AG10803 (cell line): ENCODE results near the gene KCNIP2.

Source experiments
- DNase-seq: peaks from one replicate; pipeline ENCODE4 v3.0.0; 2010; ENCODE audit warnings: low read depth
- H3K4me3 ChIP-seq: 2 replicates; pipeline ENCODE4 v1.5.1; 2011; ENCODE audit warnings: mild to moderate bottlenecking, low read length, control low read depth
- CTCF ChIP-seq: conservative IDR thresholded peaks from 2 replicates; pipeline ENCODE4 v1.5.1; 2011; ENCODE audit warnings: mild to moderate bottlenecking, low read length, control low read depth, inconsistent platforms

The KCNIP2 gene

GRCh38 chr10:101840102-101840684, 3.4 kb downstream of the KCNIP2 start:
- TF ChIP-seq CTCF: no peak
- DNase-seq: peak; percentile 20
- H3K4me3 ChIP-seq: no peak overlapping the region; the same call in none of the 2 replicates

- no peak for TF ChIP-seq CTCF
- no peak for DNase-seq
- no peak overlapping the region; the same call in 1 of the 2 replicates for H3K4me3 ChIP-seq
Observed at GRCh38 chr10:101839416-101840063, 4.1 kb downstream of the KCNIP2 start.

- TF ChIP-seq CTCF: no peak
- DNase-seq: no peak
- H3K4me3 ChIP-seq: no peak overlapping the region
Observed at GRCh38 chr10:101839002-101839401, 4.6 kb downstream of the KCNIP2 start.

- no peak for TF ChIP-seq CTCF
- DNase-seq: no peak
- no peak overlapping the region for H3K4me3 ChIP-seq
Observed at GRCh38 chr10:101838416-101838970, 5.1 kb downstream of the KCNIP2 start.

GRCh38 chr10:101837748-101838147, 5.9 kb downstream of the KCNIP2 start:
- no peak overlapping the region for H3K4me3 ChIP-seq
- TF ChIP-seq CTCF: no peak
- DNase-seq: no peak

GRCh38 chr10:101835362-101835761, 8.2 kb downstream of the KCNIP2 start:
- no peak for DNase-seq
- no peak for TF ChIP-seq CTCF

GRCh38 chr10:101834341-101834740, 9.3 kb downstream of the KCNIP2 start:
- no peak for DNase-seq
- no peak for TF ChIP-seq CTCF
- no peak overlapping the region for H3K4me3 ChIP-seq

More at GRCh38 chr10:101835362-101835761, 8.2 kb downstream of the KCNIP2 start:
- H3K4me3 ChIP-seq: no peak overlapping the region
